Bronchial epithelial cell (primary cell): ENCODE measurements around the gene ZDHHC13. TPM values are rescaled to one million over a fixed set of nuclear protein-coding genes. Genes with fewer than 3 reads are reported as not detected.
A peak's percentile ranks its signal among the peaks of the same experiment; 100 is the strongest.

Source experiments
- DNase-seq: peaks from one replicate; pipeline ENCODE4 v3.0.0-alpha.2; 2010; ENCODE audit warnings: low read depth
- FAIRE-seq: peaks from 2 replicates; lab custom pipeline; 2011; peaks lifted over from hg19 to GRCh38; lab: Jason Lieb, UNC
- H3K27me3 ChIP-seq: 2 replicates; pipeline ENCODE4 v1.5.1; 2011; ENCODE audit warnings: low read length; ENCODE audit not compliant: control insufficient read depth, insufficient read depth
- H3K36me3 ChIP-seq: 2 replicates; pipeline ENCODE4 v1.5.1; 2011; ENCODE audit warnings: low read length; ENCODE audit not compliant: control insufficient read depth, insufficient read depth
- H3K4me3 ChIP-seq: 2 replicates; pipeline ENCODE4 v1.5.1; 2011; ENCODE audit warnings: mild to moderate bottlenecking, low read depth, low read length, control low read depth
- total RNA-seq: library from RNA; depleted of rRNA; stranded (reverse); fragments of >200 nt; gene quantifications from 2 replicates; pipeline ENCODE4 v1.2.1, GENCODE V29; 2014
- TF ChIP-seq, protein P1 (sequence below): IDR thresholded peaks from 2 replicates; pipeline ENCODE4 v1.5.1; 2011; ENCODE audit warnings: mild to moderate bottlenecking, moderate library complexity, low read length, control low read depth, inconsistent platforms; ENCODE audit not compliant: insufficient read depth, severe bottlenecking

The ZDHHC13 gene
- total RNA-seq, 1 donor from 2014 or later: 21.6 TPM

DNA sequence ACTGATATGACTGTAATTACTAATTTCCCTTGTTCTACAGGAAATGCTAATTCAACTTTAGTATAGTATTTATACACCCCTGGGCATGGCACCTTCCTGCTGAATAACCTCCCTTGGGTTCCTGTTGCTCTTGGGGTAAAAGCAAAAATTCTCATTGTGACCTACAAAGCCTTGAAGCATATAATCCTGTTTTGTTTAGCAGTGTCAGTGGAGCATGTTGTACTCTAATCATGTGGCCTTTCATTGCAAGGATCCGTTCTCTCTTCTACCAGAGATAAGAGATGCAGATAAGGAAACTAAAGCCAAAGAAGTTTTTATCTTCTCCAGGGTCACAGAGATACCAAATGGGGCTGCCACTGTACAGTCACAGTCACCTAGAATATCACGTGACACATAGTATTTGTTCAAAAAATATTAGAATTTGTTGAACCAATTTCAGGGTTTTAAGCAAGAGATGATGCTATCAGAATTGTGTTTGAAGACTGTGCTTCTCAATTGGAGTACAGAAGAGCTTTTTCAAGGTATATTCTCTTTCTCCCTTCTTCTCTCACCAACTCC lies 59.7 kb downstream of the ZDHHC13 start:
- TF ChIP-seq, protein P1, sequence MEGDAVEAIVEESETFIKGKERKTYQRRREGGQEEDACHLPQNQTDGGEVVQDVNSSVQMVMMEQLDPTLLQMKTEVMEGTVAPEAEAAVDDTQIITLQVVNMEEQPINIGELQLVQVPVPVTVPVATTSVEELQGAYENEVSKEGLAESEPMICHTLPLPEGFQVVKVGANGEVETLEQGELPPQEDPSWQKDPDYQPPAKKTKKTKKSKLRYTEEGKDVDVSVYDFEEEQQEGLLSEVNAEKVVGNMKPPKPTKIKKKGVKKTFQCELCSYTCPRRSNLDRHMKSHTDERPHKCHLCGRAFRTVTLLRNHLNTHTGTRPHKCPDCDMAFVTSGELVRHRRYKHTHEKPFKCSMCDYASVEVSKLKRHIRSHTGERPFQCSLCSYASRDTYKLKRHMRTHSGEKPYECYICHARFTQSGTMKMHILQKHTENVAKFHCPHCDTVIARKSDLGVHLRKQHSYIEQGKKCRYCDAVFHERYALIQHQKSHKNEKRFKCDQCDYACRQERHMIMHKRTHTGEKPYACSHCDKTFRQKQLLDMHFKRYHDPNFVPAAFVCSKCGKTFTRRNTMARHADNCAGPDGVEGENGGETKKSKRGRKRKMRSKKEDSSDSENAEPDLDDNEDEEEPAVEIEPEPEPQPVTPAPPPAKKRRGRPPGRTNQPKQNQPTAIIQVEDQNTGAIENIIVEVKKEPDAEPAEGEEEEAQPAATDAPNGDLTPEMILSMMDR: no peak
- H3K4me3 ChIP-seq: no peak overlapping the region
- H3K36me3 ChIP-seq: peaks cover 8% of the 10 kb centered on the region
- DNase-seq: no peak
- no peak for FAIRE-seq
- H3K27me3 ChIP-seq: no peaks in the 10 kb centered on the region

DNA sequence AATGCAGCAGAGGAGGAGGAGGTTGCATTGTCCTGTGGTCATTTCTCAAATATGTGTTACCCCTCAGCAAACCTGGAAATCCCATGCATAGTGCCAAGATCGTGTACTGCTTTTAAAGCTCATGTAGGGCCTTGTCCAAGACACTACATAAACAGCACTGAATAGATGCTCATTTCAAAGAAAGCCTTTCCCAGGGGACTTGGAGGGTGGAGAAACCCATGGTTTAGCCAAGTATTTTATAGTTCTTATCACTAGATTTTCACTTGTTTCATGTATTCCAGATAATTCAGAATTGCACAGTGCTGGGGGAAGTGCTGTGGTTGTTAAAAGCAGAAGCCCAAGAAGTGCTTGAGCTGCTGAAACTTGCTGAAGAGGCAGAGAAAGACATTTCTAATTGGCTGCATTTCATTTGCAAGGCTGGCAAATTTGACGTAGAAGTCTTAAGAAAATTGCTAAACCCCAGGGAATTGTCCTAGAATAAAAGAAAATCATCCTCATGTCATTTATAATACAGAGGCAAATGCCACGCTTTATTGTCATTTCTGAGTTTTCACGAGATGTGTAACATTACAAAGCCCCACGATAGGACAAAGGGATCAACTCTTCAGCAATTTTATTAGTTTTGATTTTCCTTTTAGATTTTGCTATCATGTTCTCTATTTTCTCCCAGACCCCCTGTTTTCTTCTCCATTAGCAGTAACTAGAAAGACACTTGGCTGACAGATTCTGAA lies 64.7 kb downstream of the ZDHHC13 start:
- DNase-seq (no peak), FAIRE-seq (peak; percentile 13)
- TF ChIP-seq, protein P1: no peak

DNA sequence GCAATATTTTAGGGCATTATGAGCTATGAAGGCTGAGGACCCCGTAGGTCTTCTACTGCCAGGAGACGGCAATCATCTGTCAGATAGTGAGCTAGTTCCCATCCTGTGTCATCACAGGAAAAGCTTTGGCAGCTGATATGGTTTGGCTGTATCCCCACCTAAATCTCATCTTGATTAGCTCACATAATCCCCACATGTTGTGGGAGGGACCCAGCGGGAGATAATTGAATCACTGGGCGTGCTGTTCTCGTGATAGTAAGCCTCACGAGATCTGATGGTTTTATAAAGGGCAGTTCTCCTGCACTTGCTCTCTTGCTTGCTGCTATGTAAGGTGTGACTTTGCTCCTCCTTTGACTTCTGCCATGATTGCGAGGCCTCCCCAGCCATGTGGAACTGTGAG lies 66.7 kb downstream of the ZDHHC13 start:
- H3K27me3 ChIP-seq: no peaks in the 10 kb centered on the region
- no peaks in the 10 kb centered on the region for H3K36me3 ChIP-seq
- DNase-seq (no peak), FAIRE-seq (no peak)
- H3K4me3 ChIP-seq: no peak overlapping the region
- TF ChIP-seq, protein P1: no peak

More for the DNA sequence above, 64.7 kb downstream of the ZDHHC13 start:
- Histone ChIP-seq H3K4me3 (no peak overlapping the region), H3K27me3 (no peaks in the 10 kb centered on the region), H3K36me3 (no peaks in the 10 kb centered on the region)

DNA sequence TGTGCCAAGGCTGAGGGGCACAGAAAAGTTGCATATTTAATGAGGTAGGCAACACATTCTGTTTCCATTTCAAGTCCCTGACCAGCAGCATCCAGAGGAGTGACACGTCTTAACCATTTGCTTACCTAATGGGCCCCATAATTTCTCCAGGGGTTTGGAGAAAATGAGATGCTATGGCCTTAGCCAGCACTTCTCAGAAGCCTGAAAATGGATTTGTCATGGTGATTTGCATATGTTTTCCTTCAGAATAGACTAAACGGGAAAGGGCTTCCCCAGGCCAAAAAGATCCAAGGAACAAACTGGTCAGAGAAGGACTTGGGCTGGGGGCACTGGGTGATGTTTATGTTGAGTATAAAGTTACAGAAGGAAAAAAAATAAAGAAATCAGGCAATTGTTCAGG lies 68.1 kb downstream of the ZDHHC13 start:
- no peak for FAIRE-seq
- DNase-seq: no peak
- TF ChIP-seq, protein P1: no peak
- H3K4me3 ChIP-seq: no peak overlapping the region
- no peaks in the 10 kb centered on the region for H3K36me3 ChIP-seq
- H3K27me3 ChIP-seq: no peaks in the 10 kb centered on the region

DNA sequence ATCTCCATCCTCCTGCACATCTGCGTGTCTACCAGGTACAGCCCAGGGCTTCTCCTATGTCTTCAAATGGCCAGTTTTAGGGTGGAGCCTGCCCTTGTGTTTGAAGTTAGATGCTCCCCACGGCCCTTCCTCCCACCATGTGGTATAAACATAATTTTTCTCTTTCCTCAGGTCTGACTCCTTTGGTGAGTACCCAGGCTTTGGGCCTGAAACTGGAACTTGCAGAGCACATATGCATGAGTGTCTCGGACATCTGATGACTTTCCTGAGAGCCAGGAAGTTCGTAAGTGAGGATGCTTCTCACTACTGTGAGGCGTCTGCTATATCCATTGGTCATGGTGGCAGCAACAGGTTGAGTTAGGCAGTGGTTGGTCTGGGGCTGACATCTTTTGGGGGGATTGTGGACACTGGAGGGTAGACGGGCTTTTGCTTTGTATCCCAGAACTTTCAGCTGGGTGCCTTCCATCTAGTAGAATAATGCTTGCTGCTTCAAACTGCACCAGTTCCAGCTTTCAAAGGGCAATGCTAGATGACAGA lies 68.6 kb downstream of the ZDHHC13 start:
- Histone ChIP-seq H3K4me3 (no peak overlapping the region), H3K36me3 (no peaks in the 10 kb centered on the region), H3K27me3 (no peaks in the 10 kb centered on the region)
- TF ChIP-seq, protein P1: no peak
- FAIRE-seq (peak; percentile 18), DNase-seq (no peak)
